Endothelial cell (in vitro differentiated cells): ENCODE measurements around the gene ERI3. TPM values are rescaled to one million over a fixed set of nuclear protein-coding genes. Genes with fewer than 3 reads are reported as not detected.

Experiments
- DNase-seq: peaks from one replicate; pipeline ENCODE4 v3.0.0; 2021; ENCODE audit warnings: low spot score
- H3K27ac Mint-ChIP-seq: one replicate; pipeline ENCODE4 v1.8.0; 2021; ENCODE audit warnings: mixed read lengths, inconsistent platforms; ENCODE audit not compliant: unreplicated experiment
- H3K27me3 Mint-ChIP-seq: one replicate; pipeline ENCODE4 v1.8.0; 2021; ENCODE audit warnings: mild to moderate bottlenecking, moderate library complexity, mixed read lengths, inconsistent platforms; ENCODE audit not compliant: unreplicated experiment
- H3K36me3 Mint-ChIP-seq: one replicate; pipeline ENCODE4 v1.8.0; 2021; ENCODE audit warnings: mild to moderate bottlenecking, low read depth, mixed read lengths, inconsistent platforms; ENCODE audit not compliant: unreplicated experiment
- H3K4me1 Mint-ChIP-seq: one replicate; pipeline ENCODE4 v1.8.0; 2021; ENCODE audit warnings: mild to moderate bottlenecking, mixed read lengths, inconsistent platforms; ENCODE audit not compliant: unreplicated experiment
- H3K4me3 Mint-ChIP-seq: one replicate; pipeline ENCODE4 v1.8.0; 2021; ENCODE audit warnings: mild to moderate bottlenecking, mixed read lengths, inconsistent platforms; ENCODE audit not compliant: unreplicated experiment
- H3K9me3 Mint-ChIP-seq: one replicate; pipeline ENCODE4 v1.8.0; 2021; ENCODE audit warnings: mixed read lengths, inconsistent platforms; ENCODE audit not compliant: unreplicated experiment
- total RNA-seq: library from RNA; stranded (reverse); fragmentation: NEBNext Ultra II Directional; extraction: Animal tissue kit (Norgen Biotek cat#: 25700); gene quantifications from one replicate; pipeline ENCODE4 v1.2.1, GENCODE V29; 2021; ENCODE audit not compliant: unreplicated experiment
- TF ChIP-seq, protein P1 (sequence below): fragments of 200-600 bp; sonication (generic); IDR thresholded peaks from one replicate; pipeline ENCODE4 v1.5.0; 2021; ENCODE audit warnings: antibody characterized with exemption; ENCODE audit not compliant: unreplicated experiment

Gene ERI3
- total RNA-seq, 1 donor from 2014 or later = 42.6 TPM

DNA sequence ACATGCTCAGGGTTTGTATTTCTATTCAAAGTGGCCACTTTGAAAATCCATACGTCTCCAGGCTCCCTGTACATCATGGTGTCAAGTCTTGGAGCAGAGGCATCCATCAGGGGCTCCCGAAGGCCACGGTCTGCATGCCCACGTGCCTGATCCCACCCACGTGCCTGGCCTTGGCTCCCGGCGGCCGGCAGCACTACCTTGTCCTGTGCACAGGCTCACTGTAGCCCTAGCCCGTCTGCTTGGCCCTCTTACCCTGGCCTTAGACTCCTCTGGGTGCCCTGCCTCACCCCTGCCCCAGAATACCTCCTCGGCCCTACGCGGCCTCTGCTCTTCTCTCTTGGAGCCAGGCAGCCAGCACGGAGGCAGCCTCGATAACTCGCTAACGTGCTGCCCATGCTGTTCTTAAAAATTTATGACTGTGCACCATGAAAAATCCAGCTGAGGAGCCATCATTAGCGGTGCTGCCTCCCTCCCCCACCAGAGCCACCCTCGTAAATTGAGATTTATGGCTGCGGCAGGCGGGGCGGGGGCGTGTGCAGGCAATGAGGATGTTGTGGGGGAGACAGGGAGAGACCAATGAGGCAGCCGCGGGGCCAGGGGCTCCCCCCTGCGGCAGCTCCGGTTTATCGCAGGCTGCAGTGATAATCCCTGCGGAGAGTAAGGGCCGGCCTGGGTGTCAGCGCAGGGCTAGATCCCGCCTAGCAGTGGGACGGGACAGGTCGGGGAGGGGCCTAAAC is 117.2 kb downstream of the ERI3 start:
- Mint-ChIP-seq H3K27me3 (no peaks in the 10 kb centered on the region), H3K9me3 (no peaks in the 10 kb centered on the region), H3K36me3 (peaks cover 11% of the 10 kb centered on the region), H3K4me1 (peaks cover 15% of the 10 kb centered on the region), H3K27ac (no peak overlapping the region), H3K4me3 (no peak overlapping the region)
- peak; percentile 76 for DNase-seq
- TF ChIP-seq, protein P1, sequence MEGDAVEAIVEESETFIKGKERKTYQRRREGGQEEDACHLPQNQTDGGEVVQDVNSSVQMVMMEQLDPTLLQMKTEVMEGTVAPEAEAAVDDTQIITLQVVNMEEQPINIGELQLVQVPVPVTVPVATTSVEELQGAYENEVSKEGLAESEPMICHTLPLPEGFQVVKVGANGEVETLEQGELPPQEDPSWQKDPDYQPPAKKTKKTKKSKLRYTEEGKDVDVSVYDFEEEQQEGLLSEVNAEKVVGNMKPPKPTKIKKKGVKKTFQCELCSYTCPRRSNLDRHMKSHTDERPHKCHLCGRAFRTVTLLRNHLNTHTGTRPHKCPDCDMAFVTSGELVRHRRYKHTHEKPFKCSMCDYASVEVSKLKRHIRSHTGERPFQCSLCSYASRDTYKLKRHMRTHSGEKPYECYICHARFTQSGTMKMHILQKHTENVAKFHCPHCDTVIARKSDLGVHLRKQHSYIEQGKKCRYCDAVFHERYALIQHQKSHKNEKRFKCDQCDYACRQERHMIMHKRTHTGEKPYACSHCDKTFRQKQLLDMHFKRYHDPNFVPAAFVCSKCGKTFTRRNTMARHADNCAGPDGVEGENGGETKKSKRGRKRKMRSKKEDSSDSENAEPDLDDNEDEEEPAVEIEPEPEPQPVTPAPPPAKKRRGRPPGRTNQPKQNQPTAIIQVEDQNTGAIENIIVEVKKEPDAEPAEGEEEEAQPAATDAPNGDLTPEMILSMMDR = peak; percentile 65

DNA sequence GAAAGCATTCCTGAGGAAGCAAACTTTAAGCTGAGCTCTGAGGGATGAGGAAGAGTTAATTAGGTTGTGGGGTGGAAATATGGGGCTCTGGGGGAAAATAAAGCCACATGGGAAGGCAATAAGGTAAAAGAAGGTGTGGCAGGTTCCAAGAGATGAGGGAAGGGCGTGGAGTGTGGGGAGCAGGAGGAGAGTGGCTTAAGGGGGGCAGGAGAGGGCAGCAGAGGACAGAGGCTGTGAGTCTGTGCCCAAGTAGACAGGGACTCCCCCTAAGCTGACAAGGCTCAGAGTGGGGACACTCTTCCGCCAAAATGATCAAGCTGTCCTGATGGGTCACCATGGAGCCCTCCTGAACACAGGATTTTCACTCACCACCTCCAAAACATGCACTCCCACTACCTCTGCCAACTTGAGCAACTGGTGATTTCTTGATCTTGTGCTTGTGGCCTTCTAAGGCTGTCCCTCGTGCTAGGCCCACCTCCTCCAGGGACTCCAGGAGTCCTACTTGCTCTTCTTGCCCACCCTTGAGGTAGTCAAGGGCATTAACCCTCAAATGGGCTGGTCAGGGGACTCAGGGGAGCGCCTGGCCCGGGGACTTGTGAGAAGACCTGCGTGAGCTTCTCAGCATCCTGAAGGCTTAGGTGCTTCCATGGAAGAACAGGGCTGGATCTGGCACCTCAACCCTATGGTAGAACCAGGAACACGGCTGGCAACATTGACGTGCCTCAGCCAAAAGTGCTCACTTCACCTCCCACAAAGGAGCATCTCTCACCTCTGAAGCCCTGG is 118.4 kb downstream of the ERI3 start:
- Mint-ChIP-seq H3K4me3 (no peak overlapping the region), H3K27me3 (no peaks in the 10 kb centered on the region), H3K9me3 (no peaks in the 10 kb centered on the region), H3K36me3 (peaks cover 6% of the 10 kb centered on the region), H3K4me1 (peaks cover 13% of the 10 kb centered on the region), H3K27ac (no peak overlapping the region)
- TF ChIP-seq, protein P1 = no peak
- DNase-seq = no peak

DNA sequence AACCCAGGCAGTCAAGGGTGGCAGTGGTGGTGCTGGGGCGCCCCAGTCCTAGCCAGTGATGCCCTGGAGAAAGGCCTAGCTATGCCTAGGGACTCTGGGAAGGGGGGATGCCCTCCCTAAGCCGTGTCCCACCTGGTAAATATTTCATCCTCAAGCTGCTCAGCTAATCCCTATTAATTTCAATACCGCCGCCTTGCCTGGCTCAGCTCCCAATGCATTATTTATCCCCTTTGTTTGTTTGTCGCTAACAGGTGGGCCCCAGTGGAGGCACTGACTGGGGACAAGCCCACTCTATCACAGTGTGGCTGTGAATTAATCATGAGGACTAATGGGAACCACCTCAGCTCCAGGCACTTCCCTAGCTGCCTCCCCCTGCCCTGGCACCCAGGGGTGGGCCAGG is 119.2 kb downstream of the ERI3 start:
- no peak for DNase-seq
- Mint-ChIP-seq H3K4me3 (no peak overlapping the region), H3K27ac (no peak overlapping the region), H3K36me3 (peaks cover under 1% of the 10 kb centered on the region), H3K9me3 (no peaks in the 10 kb centered on the region), H3K4me1 (peaks cover 11% of the 10 kb centered on the region), H3K27me3 (no peaks in the 10 kb centered on the region)
- TF ChIP-seq, protein P1 = no peak

DNA sequence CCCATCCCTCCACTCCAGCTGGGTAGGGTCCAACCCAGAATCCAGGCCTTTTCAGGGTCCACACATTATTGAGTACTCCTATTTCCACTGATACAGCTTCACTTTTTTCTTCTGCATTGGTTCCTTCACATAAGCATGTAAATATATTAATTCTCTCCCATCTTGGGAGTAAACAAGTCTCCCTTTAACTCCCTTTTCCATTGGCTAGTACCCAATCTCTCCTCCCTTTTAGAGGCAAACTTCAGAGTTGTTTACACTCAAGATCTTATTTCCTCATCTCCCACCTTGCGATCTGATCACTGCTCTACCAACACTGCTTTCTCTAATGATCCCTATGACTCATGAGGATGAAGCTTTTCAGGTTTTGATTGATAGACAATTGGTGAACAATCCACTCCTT is 121.5 kb downstream of the ERI3 start:
- H3K27me3 Mint-ChIP-seq = no peaks in the 10 kb centered on the region
- H3K9me3 Mint-ChIP-seq = no peaks in the 10 kb centered on the region
- TF ChIP-seq, protein P1 = no peak
- no peak overlapping the region for H3K4me3 Mint-ChIP-seq
- H3K36me3 Mint-ChIP-seq = peaks cover 13% of the 10 kb centered on the region
- DNase-seq = no peak
- no peak overlapping the region for H3K27ac Mint-ChIP-seq
- H3K4me1 Mint-ChIP-seq = no peaks in the 10 kb centered on the region

DNA sequence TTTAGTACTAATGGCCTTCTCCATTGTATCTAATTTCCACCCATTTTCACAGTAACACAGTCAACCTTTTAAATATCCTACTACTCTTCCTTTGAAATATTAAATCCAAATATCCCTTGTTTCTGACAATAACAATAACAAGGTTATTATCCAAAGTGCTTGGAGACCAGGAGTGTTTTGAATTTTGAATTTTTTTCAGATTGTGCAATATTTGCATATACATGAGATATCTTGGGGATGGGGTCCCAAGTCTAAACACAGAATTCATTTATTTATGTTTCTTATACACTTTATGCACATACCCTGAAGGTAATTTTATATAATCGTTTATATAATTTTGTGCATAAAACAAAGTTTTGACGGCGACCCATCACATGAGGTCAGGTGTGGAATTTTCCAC is 124.3 kb downstream of the ERI3 start:
- Mint-ChIP-seq H3K27ac (no peak overlapping the region), H3K4me1 (no peaks in the 10 kb centered on the region), H3K27me3 (no peaks in the 10 kb centered on the region), H3K36me3 (peaks cover 25% of the 10 kb centered on the region), H3K9me3 (peaks cover 6% of the 10 kb centered on the region), H3K4me3 (peak overlapping the region; percentile 24)
- TF ChIP-seq, protein P1 = no peak
- no peak for DNase-seq
